OCI-LY7 (cell line): ENCODE measurements around the gene BNIPL. TPM values are rescaled to one million over a fixed set of nuclear protein-coding genes. Genes with fewer than 3 reads are reported as not detected.

ENCODE experiments used
- BruUV-seq: library from RNA; stranded (reverse); fragments of 400-500 nt; replicated peaks from 2 replicates; lab custom pipeline; 2021; lab: Mats Ljungman, UMichigan
- CTCF ChIA-PET: fragments of 300-600 bp; sonication (Branson Sonifier 250); formaldehyde crosslinking; loops from one replicate; lab custom pipeline; 2022; ENCODE audit warnings: antibody characterized with exemption; ENCODE audit not compliant: unreplicated experiment; lab: Charles Lee
- POLR2A ChIA-PET: fragments of 300-600 bp; sonication (Branson Sonifier 250); formaldehyde crosslinking; loops from one replicate; lab custom pipeline; 2022; ENCODE audit warnings: antibody characterized with exemption; lab: Charles Lee
- DNase-seq: peaks from one replicate; pipeline ENCODE4 v3.0.0-alpha.2; 2015; ENCODE audit warnings: low spot score
- H2AFZ ChIP-seq: fragments of 200-600 bp; sonication (generic), shearing (Covaris generic); 2 replicates; pipeline ENCODE4 v1.6.1; 2014; ENCODE audit warnings: mild to moderate bottlenecking, antibody characterized with exemption, low read length, moderate library complexity
- H3K27ac ChIP-seq: fragments of 200-600 bp; sonication (generic); 2 replicates; pipeline ENCODE4 v1.5.1; 2014; ENCODE audit warnings: mixed run types, low read depth, mild to moderate bottlenecking, moderate library complexity, low read length, inconsistent platforms; ENCODE audit not compliant: poor library complexity, severe bottlenecking
- H3K36me3 ChIP-seq: fragments of 200-600 bp; sonication (generic); 2 replicates; pipeline ENCODE4 v1.6.1; 2014; ENCODE audit warnings: mild to moderate bottlenecking, antibody characterized with exemption, low read length, moderate library complexity, mixed read lengths; ENCODE audit not compliant: insufficient read depth
- H3K4me1 ChIP-seq: fragments of 200-600 bp; sonication (generic); 2 replicates; pipeline ENCODE4 v1.5.1; 2014; ENCODE audit warnings: mild to moderate bottlenecking, low read length; ENCODE audit not compliant: insufficient read depth, poor library complexity, severe bottlenecking
- H3K4me2 ChIP-seq: fragments of 200-600 bp; sonication (generic); 2 replicates; pipeline ENCODE4 v1.6.1; 2014; ENCODE audit warnings: mild to moderate bottlenecking, low read length
- H3K4me3 ChIP-seq: fragments of 200-600 bp; sonication (generic); 2 replicates; pipeline ENCODE4 v1.5.1; 2014; ENCODE audit warnings: mild to moderate bottlenecking, low read depth, low read length; ENCODE audit not compliant: poor library complexity, severe bottlenecking
- H3K79me2 ChIP-seq: fragments of 200-600 bp; sonication (generic); 2 replicates; pipeline ENCODE4 v1.6.1; 2016; ENCODE audit warnings: low read depth, mild to moderate bottlenecking, low read length, moderate library complexity, mixed read lengths; ENCODE audit not compliant: insufficient read depth
- H3K9me2 ChIP-seq: fragments of 200-600 bp; sonication (generic); 2 replicates; pipeline ENCODE4 v1.6.1; 2016; ENCODE audit warnings: mild to moderate bottlenecking, low read length, mixed read lengths; ENCODE audit not compliant: insufficient read depth
- H3K9me3 ChIP-seq: fragments of 200-600 bp; sonication (generic); 2 replicates; pipeline ENCODE4 v1.6.1; 2014; ENCODE audit warnings: mild to moderate bottlenecking, mixed run types, low read length, mixed read lengths
- H4K20me1 ChIP-seq: fragments of 200-600 bp; sonication (generic); 2 replicates; pipeline ENCODE4 v1.6.1; 2014; ENCODE audit warnings: mild to moderate bottlenecking, antibody characterized with exemption, low read length, moderate library complexity, mixed read lengths; ENCODE audit not compliant: insufficient read depth
- EZH2phosphoT487 ChIP-seq: fragments of 200-600 bp; sonication (generic); IDR thresholded peaks from 2 replicates; pipeline ENCODE4 v1.6.1; 2018; ENCODE audit warnings: low read depth, borderline replicate concordance, mild to moderate bottlenecking, mixed run types, antibody characterized with exemption, low read length, moderate library complexity, mixed read lengths
- intact Hi-C: fragments of 100-400 bp; cut with micrococcal nuclease; formaldehyde crosslinking; loops from one replicate; pipeline ENCODE4 v1.10.0; 2022; ENCODE audit not compliant: unreplicated experiment
- total RNA-seq, 2 experiments: library from RNA; depleted of rRNA in 1 of 2; stranded (reverse); fragments of >200 nt in 1 of 2; shearing (Covaris generic) in 1 of 2; gene quantifications; 2 replicates each; pipeline ENCODE4 v1.2.3, GENCODE V29; 2014 to 2022
- TF ChIP-seq, protein P1 (sequence below): fragments of 200-600 bp; sonication (generic); conservative IDR thresholded peaks from 2 replicates; pipeline ENCODE4 v1.5.1; 2014; ENCODE audit warnings: mild to moderate bottlenecking, antibody characterized with exemption, low read length, moderate library complexity, mixed read lengths

The BNIPL gene
- total RNA-seq, 2 experiments from 2014 or later: 0.74 to 1.6 TPM

DNA sequence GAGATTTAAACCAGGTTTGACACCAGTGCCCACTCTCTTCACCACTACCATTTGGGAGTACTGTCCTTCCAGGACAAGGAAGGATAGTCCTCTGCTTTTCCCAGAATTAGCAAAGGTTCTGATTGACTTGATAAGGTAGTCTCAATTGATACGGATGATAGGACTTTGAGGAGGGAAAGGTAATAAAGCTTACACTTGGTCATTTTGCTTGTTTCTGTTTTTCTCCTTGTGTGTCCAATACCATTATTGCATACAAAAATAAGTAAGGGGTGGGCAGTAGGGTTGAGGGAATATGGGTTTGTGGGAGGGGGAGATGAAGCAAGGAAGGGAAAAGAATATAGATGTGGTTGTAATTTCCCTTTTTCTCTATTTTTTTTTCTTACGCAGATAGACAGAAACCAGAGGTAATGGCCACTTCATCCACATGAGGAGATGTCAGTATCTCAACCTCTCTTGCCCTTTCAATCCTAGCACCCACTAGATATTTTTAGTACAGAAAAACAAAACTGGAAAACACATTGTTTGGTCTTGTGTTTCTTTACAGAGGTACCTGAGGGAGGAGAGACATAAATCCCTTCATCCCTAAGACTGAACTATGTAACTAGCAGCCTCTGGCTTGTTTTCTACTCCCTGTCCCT is 13.8 kb downstream of the BNIPL start:
- TF ChIP-seq EZH2phosphoT487: no peak
- TF ChIP-seq, protein P1, sequence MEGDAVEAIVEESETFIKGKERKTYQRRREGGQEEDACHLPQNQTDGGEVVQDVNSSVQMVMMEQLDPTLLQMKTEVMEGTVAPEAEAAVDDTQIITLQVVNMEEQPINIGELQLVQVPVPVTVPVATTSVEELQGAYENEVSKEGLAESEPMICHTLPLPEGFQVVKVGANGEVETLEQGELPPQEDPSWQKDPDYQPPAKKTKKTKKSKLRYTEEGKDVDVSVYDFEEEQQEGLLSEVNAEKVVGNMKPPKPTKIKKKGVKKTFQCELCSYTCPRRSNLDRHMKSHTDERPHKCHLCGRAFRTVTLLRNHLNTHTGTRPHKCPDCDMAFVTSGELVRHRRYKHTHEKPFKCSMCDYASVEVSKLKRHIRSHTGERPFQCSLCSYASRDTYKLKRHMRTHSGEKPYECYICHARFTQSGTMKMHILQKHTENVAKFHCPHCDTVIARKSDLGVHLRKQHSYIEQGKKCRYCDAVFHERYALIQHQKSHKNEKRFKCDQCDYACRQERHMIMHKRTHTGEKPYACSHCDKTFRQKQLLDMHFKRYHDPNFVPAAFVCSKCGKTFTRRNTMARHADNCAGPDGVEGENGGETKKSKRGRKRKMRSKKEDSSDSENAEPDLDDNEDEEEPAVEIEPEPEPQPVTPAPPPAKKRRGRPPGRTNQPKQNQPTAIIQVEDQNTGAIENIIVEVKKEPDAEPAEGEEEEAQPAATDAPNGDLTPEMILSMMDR: no peak
- no peaks in the 10 kb centered on the region for H3K4me1 ChIP-seq
- H2AFZ ChIP-seq: no peak overlapping the region
- DNase-seq: no peak
- POLR2A ChIA-PET: interaction anchor here (0.7 to 1.3 kb wide), 2 partner anchors 10 to 43 kb away, joined by 3 to 7 read pairs; partner anchors contain the start of genes CDC42SE1 and MLLT11
- BruUV-seq: no TSS peak
- H3K79me2 ChIP-seq: no peaks in the 10 kb centered on the region
- no peaks in the 10 kb centered on the region for H4K20me1 ChIP-seq
- intact Hi-C loops: no loop called here
- no peak overlapping the region for H3K4me2 ChIP-seq
- no peak overlapping the region for H3K27ac ChIP-seq
- H3K36me3 ChIP-seq: peaks cover 56% of the 10 kb centered on the region
- no peaks in the 10 kb centered on the region for H3K9me3 ChIP-seq
- no peak overlapping the region for H3K4me3 ChIP-seq
- H3K9me2 ChIP-seq: no peaks in the 10 kb centered on the region
- CTCF ChIA-PET: no interaction called here

DNA sequence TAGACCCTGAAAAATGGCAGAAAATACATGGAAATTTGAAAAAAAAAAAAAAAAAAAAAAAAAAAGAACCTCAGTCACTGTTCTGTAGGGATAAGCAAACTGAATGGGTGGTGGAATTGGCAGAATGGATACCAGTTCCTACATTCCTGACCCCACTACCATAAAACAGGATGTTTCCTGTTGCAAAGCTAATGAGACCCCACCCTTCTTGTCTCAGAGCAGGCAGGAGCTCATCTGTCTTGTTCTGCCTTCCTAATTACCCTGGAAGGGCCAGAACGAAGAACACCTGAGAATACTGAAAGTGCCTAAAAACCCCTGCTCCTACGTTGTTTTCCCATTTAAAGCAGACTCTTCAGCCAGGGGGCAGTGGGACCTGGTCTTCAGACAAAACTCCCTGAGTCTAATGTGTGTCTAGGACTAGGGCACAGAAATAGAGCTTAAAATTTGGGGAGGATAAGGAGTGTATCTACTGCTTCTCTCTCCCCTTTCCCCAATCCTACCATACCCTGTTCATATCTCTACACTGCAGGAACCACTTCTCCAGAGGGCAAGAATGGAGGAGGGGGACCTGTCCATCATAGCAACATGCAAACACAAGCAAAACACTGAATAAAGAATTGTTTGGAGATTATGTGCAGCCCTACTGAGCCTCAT is 15.1 kb downstream of the BNIPL start:
- Histone ChIP-seq H2AFZ (no peak overlapping the region), H3K4me2 (no peak overlapping the region), H3K4me1 (peaks cover 6% of the 10 kb centered on the region), H3K36me3 (peaks cover 69% of the 10 kb centered on the region), H3K27ac (no peak overlapping the region), H3K79me2 (peaks cover 10% of the 10 kb centered on the region; the same call in 1 of the 2 replicates), H3K9me2 (no peaks in the 10 kb centered on the region), H3K4me3 (no peak overlapping the region), H4K20me1 (0 out of 2 replicates have a peak, but pooled peaks cover 1% of the 10 kb centered on the region), H3K9me3 (no peaks in the 10 kb centered on the region)
- no peak for DNase-seq
- BruUV-seq: TSS peak; percentile 35
- intact Hi-C loops: no loop called here
- no peak for TF ChIP-seq EZH2phosphoT487
- TF ChIP-seq, protein P1: no peak
- ChIA-PET CTCF (no interaction called here), POLR2A (interaction anchor here (0.5 kb wide), 1 partner anchor 40 kb away, joined by 4 read pairs; no protein-coding TSS in a partner anchor)
